T-cell (primary cell): ENCODE data around the gene CDHR3. TPM values are rescaled to one million over a fixed set of nuclear protein-coding genes. Genes with fewer than 3 reads are reported as not detected.

Experiments
- ATAC-seq, 4 experiments: fragments of 200-7000 bp in 3 of 4; fragments of 150-1000 bp in 1 of 4; cut with Tn5 transposase; replicated peaks in 1 of 4; 1 replicate in 3 of 4; 2 replicates in 1 of 4; pipeline ENCODE4 v1.10.0; 2021; ENCODE audit warnings: moderate library complexity in 3 of 4, mild to moderate bottlenecking in 2 of 4, moderate number of reproducible peaks in 1 of 4
- CTCF ChIA-PET, 2 donors: fragments of 300-600 bp; sonication (Branson Sonifier 250); formaldehyde crosslinking; loops; one replicate each; lab custom pipeline; 2022; ENCODE audit warnings: antibody characterized with exemption in 2 of 2; lab: Charles Lee
- POLR2A ChIA-PET, 2 donors: fragments of 300-600 bp; sonication (Branson Sonifier 250); formaldehyde crosslinking; loops; one replicate each; lab custom pipeline; 2022; ENCODE audit warnings: antibody characterized with exemption in 2 of 2; lab: Charles Lee
- DNase-seq, 35 experiments: peaks; one replicate each; pipeline versions ENCODE4 v3.0.0 to v3.0.0-alpha.2; 2013 to 2023
- H3K27ac ChIP-seq: one replicate; pipeline ENCODE4 v1.5.1; 2013; ENCODE audit warnings: low read length
- H3K27me3 ChIP-seq, 2 experiments: replicated peaks in 1 of 2; 1 replicate in 1 of 2; 2 replicates in 1 of 2; pipeline versions ENCODE4 v1.6.1 to v1.7.0; 2013; ENCODE audit warnings: low read length in 1 of 2, mixed read lengths in 1 of 2; ENCODE audit not compliant: control insufficient read depth in 2 of 2, insufficient read depth in 2 of 2; ENCODE audit errors: extremely low read depth in 1 of 2
- H3K36me3 ChIP-seq, 2 donors: 1 replicate in 1 of 2; 2 replicates in 1 of 2; pipeline versions ENCODE4 v1.6.1 to v1.7.0; 2013; ENCODE audit warnings: low read length in 1 of 2; ENCODE audit not compliant: control insufficient read depth in 2 of 2, insufficient read depth in 1 of 2; ENCODE audit errors: extremely low read depth in 1 of 2
- H3K4me1 ChIP-seq, 2 experiments: 1 replicate in 1 of 2; 2 replicates in 1 of 2; pipeline versions ENCODE4 v1.6.1 to v1.7.0; 2013; ENCODE audit warnings: low read length in 2 of 2, mixed read lengths in 1 of 2; ENCODE audit not compliant: insufficient read depth in 2 of 2, control insufficient read depth in 1 of 2; ENCODE audit errors: extremely low read depth in 1 of 2
- H3K4me3 ChIP-seq, 2 donors: 1 replicate in 1 of 2; 2 replicates in 1 of 2; pipeline versions ENCODE4 v1.5.1 to v1.7.0; 2013; ENCODE audit warnings: mild to moderate bottlenecking in 2 of 2, low read length in 1 of 2, moderate library complexity in 1 of 2; ENCODE audit not compliant: control insufficient read depth in 1 of 2; ENCODE audit errors: extremely low read depth in 1 of 2
- H3K9me3 ChIP-seq: 2 replicates; pipeline ENCODE4 v1.7.0; 2013
- H3K27ac Mint-ChIP-seq, 2 donors: one replicate each; pipeline ENCODE4 v1.8.0; 2020 to 2021; ENCODE audit warnings: mild to moderate bottlenecking in 2 of 2, mixed read lengths in 2 of 2
- H3K27me3 Mint-ChIP-seq, 2 donors: one replicate each; pipeline ENCODE4 v1.8.0; 2021 to 2022; ENCODE audit warnings: mixed read lengths in 2 of 2
- H3K36me3 Mint-ChIP-seq: one replicate; pipeline ENCODE4 v1.8.0; 2021; ENCODE audit warnings: mixed read lengths
- H3K4me1 Mint-ChIP-seq, 3 donors: one replicate each; pipeline ENCODE4 v1.8.0; 2020 to 2022; ENCODE audit warnings: mixed read lengths in 3 of 3, mild to moderate bottlenecking in 1 of 3
- H3K4me3 Mint-ChIP-seq, 3 donors: one replicate each; pipeline ENCODE4 v1.8.0; 2020 to 2022; ENCODE audit warnings: mild to moderate bottlenecking in 3 of 3, mixed read lengths in 3 of 3, moderate library complexity in 3 of 3
- H3K9me3 Mint-ChIP-seq, 3 donors: one replicate each; pipeline ENCODE4 v1.8.0; 2020 to 2022; ENCODE audit warnings: mixed read lengths in 3 of 3
- WGBS: methylation state at CpG from one replicate; pipeline ENCODE4 v1.1.5; 2013; ENCODE audit warnings: missing lambda C conversion rate; ENCODE audit not compliant: insufficient coverage; 5-methylcytosine and 5-hydroxymethylcytosine counted together
- total RNA-seq, 35 experiments: library from RNA in 6 of 35; stranded (reverse) in 6 of 35; fragments of 120-200 nt in 1 of 35; gene quantifications; one replicate each; pipeline versions ENCODE4 v1.2.1 to v1.2.4 and lab custom pipeline; 2013 to 2026

Gene CDHR3
- total RNA-seq, 5 donors from 2014 or later (not counting 1 experiment from before 2014, with no cell fraction given): 10.5 to 18.5 (median 14.5) TPM

DNA sequence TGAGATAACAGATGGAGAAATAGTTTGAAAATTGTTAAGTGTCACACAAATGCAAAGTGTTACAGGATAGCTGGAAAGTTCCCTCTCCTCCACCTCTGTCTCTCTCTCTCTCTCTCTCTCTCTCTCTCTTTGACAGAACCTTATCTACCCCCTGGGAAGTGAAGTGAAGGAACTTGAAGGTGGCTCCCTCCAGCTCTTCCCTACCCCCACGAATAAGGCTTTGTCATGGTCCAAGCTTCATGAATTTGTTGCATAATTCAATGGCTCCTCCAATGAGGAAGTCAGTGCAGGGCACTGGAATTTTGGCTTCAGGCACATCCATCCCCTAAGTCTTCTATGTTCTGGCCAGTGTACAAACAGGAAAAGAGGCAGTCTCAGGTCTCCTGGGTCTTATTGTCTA is 66.4 kb downstream of the CDHR3 start:
- Histone ChIP-seq H3K27me3 (peaks cover 0 to 3% of the 10 kb centered on the region in 2 experiments), H3K27ac (no peak overlapping the region), H3K9me3 (no peaks in the 10 kb centered on the region), H3K36me3 (no peaks in the 10 kb centered on the region), H3K4me1 (peaks cover 7 to 16% of the 10 kb centered on the region in 2 experiments), H3K4me3 (no peak overlapping the region)
- no peak overlapping the region for H3K27ac Mint-ChIP-seq
- 67% methylated on average over 1 of the region's 1 CpG for WGBS
- H3K4me1 Mint-ChIP-seq: peaks cover 48 to 57% (median 49%) of the 10 kb centered on the region in 3 donors
- ChIA-PET CTCF (interaction anchor here (0.6 to 2.0 kb wide), 6 partner anchors 10 to 339 kb away, joined by 3 to 6 read pairs (median 3); no protein-coding TSS in a partner anchor), POLR2A (interaction anchor here in 1 of 2 donors (0.6 to 0.7 kb wide), 2 partner anchors 177 to 221 kb away, joined by 4 to 6 read pairs; no protein-coding TSS in a partner anchor)
- no peak for ATAC-seq
- no peak overlapping the region for H3K4me3 Mint-ChIP-seq
- no peaks in the 10 kb centered on the region for H3K9me3 Mint-ChIP-seq
- H3K36me3 Mint-ChIP-seq: no peaks in the 10 kb centered on the region
- H3K27me3 Mint-ChIP-seq: no peaks in the 10 kb centered on the region
- DNase-seq: no peak

DNA sequence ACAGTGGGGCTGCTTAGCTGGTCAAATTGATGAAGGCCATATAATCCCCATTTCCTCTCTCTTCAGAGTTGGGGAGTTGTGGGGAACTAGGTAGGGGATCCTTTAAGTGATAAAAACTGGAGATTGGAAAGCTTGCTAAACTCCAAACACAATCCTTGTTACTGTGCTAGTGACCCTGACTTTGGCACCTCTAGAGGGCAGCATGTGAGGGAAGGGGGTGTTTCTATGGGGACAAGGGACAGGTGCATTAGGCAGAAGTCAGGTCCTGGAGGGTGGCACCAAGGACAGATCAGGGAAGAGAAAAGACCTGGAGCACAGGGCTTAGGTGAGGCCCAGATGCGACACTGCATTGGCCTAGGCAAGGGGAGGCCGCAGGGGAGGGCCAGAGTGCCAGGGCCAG is 66.9 kb downstream of the CDHR3 start:
- no peaks in the 10 kb centered on the region for H3K9me3 Mint-ChIP-seq
- CTCF ChIA-PET: interaction anchor here in 1 of 2 donors (1.6 kb wide), 1 partner anchor 10 kb away, joined by 5 read pairs; no protein-coding TSS in a partner anchor
- peaks cover 7 to 14% of the 10 kb centered on the region in 2 experiments for H3K4me1 ChIP-seq
- H3K9me3 ChIP-seq: no peaks in the 10 kb centered on the region
- H3K36me3 ChIP-seq: no peaks in the 10 kb centered on the region
- peaks cover 43 to 53% (median 46%) of the 10 kb centered on the region in 3 donors for H3K4me1 Mint-ChIP-seq
- no peak overlapping the region for H3K4me3 Mint-ChIP-seq
- 100% methylated on average over 2 of the region's 2 CpGs for WGBS
- POLR2A ChIA-PET: interaction anchor here in 1 of 2 donors (0.6 kb wide), 2 partner anchors 177 to 377 kb away, joined by 3 to 4 read pairs; no protein-coding TSS in a partner anchor
- H3K36me3 Mint-ChIP-seq: no peaks in the 10 kb centered on the region
- no peak overlapping the region for H3K27ac Mint-ChIP-seq
- no peak for ATAC-seq
- no peak overlapping the region for H3K27ac ChIP-seq
- no peaks in the 10 kb centered on the region for H3K27me3 Mint-ChIP-seq
- DNase-seq: no peak
- H3K4me3 ChIP-seq: no peak overlapping the region
- H3K27me3 ChIP-seq: peaks cover 0 to 2% of the 10 kb centered on the region in 2 experiments

DNA sequence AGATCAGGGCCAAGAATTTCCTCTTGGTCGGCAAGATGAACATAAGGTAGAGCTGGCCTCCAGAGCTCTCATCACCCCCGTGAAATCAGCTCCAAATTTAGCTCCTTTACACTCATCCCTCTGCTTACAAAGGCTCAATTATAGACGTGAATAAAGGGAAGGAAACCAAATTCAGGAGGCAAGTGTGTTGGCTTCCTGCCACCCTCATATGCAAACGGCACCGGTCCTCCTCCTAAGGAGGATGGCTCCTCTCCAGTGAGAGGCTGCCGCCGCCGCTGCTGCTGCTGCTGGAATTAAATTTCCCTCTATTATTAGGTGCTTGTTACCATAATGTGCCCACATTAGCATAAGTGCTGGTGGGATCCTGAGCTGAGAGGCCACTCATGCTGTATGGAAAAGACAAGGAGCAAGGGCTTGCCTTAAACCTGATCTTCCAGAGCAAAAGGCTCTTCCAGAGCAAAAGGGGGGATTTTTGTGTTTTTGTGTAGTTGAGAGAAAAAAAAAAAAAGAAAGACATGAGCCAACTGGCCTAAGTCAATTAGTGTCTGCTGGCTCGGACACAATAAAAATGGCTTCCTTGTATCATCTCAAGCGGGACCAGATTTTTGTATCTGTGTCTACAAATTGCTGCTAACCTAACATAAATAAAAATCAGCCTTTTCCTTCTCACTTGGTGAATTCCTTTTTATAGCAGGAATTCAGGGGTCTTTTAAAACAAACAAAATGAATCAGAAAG is 68.4 kb downstream of the CDHR3 start:
- Histone ChIP-seq H3K9me3 (no peaks in the 10 kb centered on the region), H3K27me3 (peaks cover 0 to 2% of the 10 kb centered on the region in 2 experiments), H3K27ac (no peak overlapping the region), H3K4me1 (peaks cover 7 to 9% of the 10 kb centered on the region in 2 experiments), H3K4me3 (no peak overlapping the region), H3K36me3 (no peaks in the 10 kb centered on the region)
- POLR2A ChIA-PET: interaction anchor here in 1 of 2 donors (0.7 kb wide), 1 partner anchor 16 kb away, joined by 4 read pairs; no protein-coding TSS in a partner anchor
- ATAC-seq (peak in 3 of 4 experiments; percentile 34 to 73 (median 38)), DNase-seq (peak in 7 of 35 experiments; percentile 11 to 36 (median 23))
- no CpG with 5 or more reads among the region's 10 CpGs for WGBS
- Mint-ChIP-seq H3K4me3 (peak overlapping the region in 1 of 3 donors; percentile 39), H3K27ac (peak overlapping the region in 1 of 2 donors; percentile 11), H3K36me3 (no peaks in the 10 kb centered on the region), H3K9me3 (no peaks in the 10 kb centered on the region), H3K27me3 (no peaks in the 10 kb centered on the region), H3K4me1 (peaks cover 31 to 42% (median 41%) of the 10 kb centered on the region in 3 donors)
- CTCF ChIA-PET: no interaction called here

GRCh38 chr7:106032295-106032694 is 69.2 kb downstream of the CDHR3 start:
- Histone ChIP-seq H3K36me3 (no peaks in the 10 kb centered on the region), H3K27ac (no peak overlapping the region), H3K9me3 (no peaks in the 10 kb centered on the region), H3K4me1 (peaks cover 7 to 9% of the 10 kb centered on the region in 2 experiments), H3K27me3 (no peaks in the 10 kb centered on the region), H3K4me3 (no peak overlapping the region)
- DNase-seq (no peak), ATAC-seq (no peak)
- no CpG with 5 or more reads among the region's 3 CpGs for WGBS
- no peaks in the 10 kb centered on the region for H3K36me3 Mint-ChIP-seq
- ChIA-PET CTCF (interaction anchor here (0.7 to 1.0 kb wide), 2 partner anchors 12 to 164 kb away, joined by 3 read pairs; no protein-coding TSS in a partner anchor), POLR2A (no interaction called here)
- H3K4me3 Mint-ChIP-seq: no peak overlapping the region
- peaks cover 34 to 42% (median 38%) of the 10 kb centered on the region in 3 donors for H3K4me1 Mint-ChIP-seq
- no peaks in the 10 kb centered on the region for H3K27me3 Mint-ChIP-seq
- H3K9me3 Mint-ChIP-seq: no peaks in the 10 kb centered on the region
- H3K27ac Mint-ChIP-seq: no peak overlapping the region

DNA sequence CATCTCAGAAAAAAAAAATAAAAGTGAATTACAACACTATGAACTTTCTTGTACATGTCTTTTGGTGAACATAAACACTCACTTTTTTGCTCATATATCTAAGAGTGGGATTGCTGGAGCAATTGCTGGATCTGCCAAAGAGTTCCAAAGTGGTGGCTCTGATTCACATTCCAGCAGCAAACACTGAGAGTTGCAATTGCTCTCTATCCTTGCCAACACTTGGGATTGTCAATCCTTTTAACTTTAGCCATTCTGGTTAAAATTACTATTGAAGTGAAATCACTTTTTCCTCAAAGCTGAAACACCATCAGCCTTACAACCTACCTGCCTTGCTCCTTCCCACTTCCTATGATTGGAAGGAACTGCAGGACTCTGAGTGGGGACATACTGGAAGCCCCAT is 70.7 kb downstream of the CDHR3 start:
- H3K9me3 ChIP-seq: no peaks in the 10 kb centered on the region

GRCh38 chr7:106034383-106034782 is 71.3 kb downstream of the CDHR3 start:
- H3K27me3 Mint-ChIP-seq: no peaks in the 10 kb centered on the region
- no peak overlapping the region for H3K4me3 ChIP-seq
- ChIA-PET POLR2A (interaction anchor here in 1 of 2 donors (0.6 kb wide), 1 partner anchor 50 kb away, joined by 3 read pairs; no protein-coding TSS in a partner anchor), CTCF (interaction anchor here in 1 of 2 donors (1.3 kb wide), 1 partner anchor 16 kb away, joined by 3 read pairs; no protein-coding TSS in a partner anchor)
- ATAC-seq: no peak
- peaks cover 30 to 53% (median 37%) of the 10 kb centered on the region in 3 donors for H3K4me1 Mint-ChIP-seq
- H3K27ac ChIP-seq: no peak overlapping the region
- WGBS: 100% methylated on average over 2 of the region's 2 CpGs
- no peaks in the 10 kb centered on the region for H3K36me3 Mint-ChIP-seq
- no peaks in the 10 kb centered on the region for H3K9me3 Mint-ChIP-seq
- no peaks in the 10 kb centered on the region for H3K36me3 ChIP-seq
- no peaks in the 10 kb centered on the region for H3K27me3 ChIP-seq
- H3K9me3 ChIP-seq: no peaks in the 10 kb centered on the region
- DNase-seq: no peak
- peak overlapping the region in 1 of 2 donors; percentile 34 for H3K27ac Mint-ChIP-seq
- no peak overlapping the region for H3K4me3 Mint-ChIP-seq
- H3K4me1 ChIP-seq: peaks cover 7 to 10% of the 10 kb centered on the region in 2 experiments

More for the DNA sequence above, 70.7 kb downstream of the CDHR3 start:
- Mint-ChIP-seq H3K36me3 (no peaks in the 10 kb centered on the region), H3K27ac (no peak overlapping the region), H3K27me3 (no peaks in the 10 kb centered on the region), H3K9me3 (no peaks in the 10 kb centered on the region), H3K4me1 (peaks cover 33 to 54% (median 39%) of the 10 kb centered on the region in 3 donors), H3K4me3 (no peak overlapping the region)
- Histone ChIP-seq H3K27ac (no peak overlapping the region), H3K4me1 (peaks cover 7 to 9% of the 10 kb centered on the region in 2 experiments), H3K36me3 (no peaks in the 10 kb centered on the region), H3K27me3 (no peaks in the 10 kb centered on the region), H3K4me3 (no peak overlapping the region)
- CTCF ChIA-PET: interaction anchor here in 1 of 2 donors (1.3 kb wide), 1 partner anchor 16 kb away, joined by 3 read pairs; no protein-coding TSS in a partner anchor
- DNase-seq (no peak), ATAC-seq (no peak)
- POLR2A ChIA-PET: no interaction called here
